ENCODE results near the gene CDKN2D.

Gene CDKN2D

GRCh38 chr19:10519421-10519820 lies 49.4 kb downstream of the CDKN2D start:
- no peak for DNase-seq

- peak; percentile 26 to 49 for DNase-seq
Observed at GRCh38 chr19:10518444-10519361, 50.1 kb downstream of the CDKN2D start.

GRCh38 chr19:10517760-10518443 lies 50.9 kb downstream of the CDKN2D start:
- peak in 1 of 2 donors; percentile 38 for DNase-seq

GRCh38 chr19:10517361-10517759 lies 51.4 kb downstream of the CDKN2D start, which contains the start of gene S1PR5:
TSS of gene S1PR5 (minus strand) at chr19:10517447. CDS start at chr19:10515011, 2,436 bp downstream.
- DNase-seq: peak in 1 of 2 donors; percentile 39

- DNase-seq: peak in 1 of 2 donors; percentile 28
Observed at GRCh38 chr19:10516671-10517286, 52.0 kb downstream of the CDKN2D start.

Data from CD4-positive, alpha-beta T cell treated with Interferon alpha-2 for 1 hour (primary cell).